ENCODE measurements around the gene IGF1.

IGF1 gene

GRCh38 chr12:102429211-102430154 lies 50.9 kb downstream of the IGF1 start:
- DNase-seq (ENCODE audit: low read depth in 2 of 2, low spot score in 1 of 2) = no peak

DNA sequence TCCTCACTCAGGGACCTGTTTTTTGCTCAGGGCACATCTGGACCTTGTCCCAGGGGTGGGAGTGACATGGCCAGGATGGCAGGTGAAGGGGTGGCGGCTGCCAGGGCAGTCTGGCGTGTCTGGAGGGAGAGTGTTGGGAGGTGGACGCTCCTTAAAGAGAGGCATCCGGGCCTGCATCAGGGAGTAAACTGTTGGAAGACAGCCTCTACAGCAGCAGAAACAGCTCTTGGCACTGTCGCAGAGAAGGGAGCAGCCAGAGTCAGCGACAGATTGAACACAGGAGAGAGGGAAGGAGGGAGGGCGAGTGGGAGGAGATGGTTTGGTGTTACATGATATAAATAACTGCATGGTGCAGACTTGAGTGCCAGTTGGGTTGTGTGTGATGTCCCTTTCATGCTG lies 52.8 kb downstream of the IGF1 start:
- DNase-seq (ENCODE audit: low read depth in 2 of 2, low spot score in 1 of 2) = no peak

DNA sequence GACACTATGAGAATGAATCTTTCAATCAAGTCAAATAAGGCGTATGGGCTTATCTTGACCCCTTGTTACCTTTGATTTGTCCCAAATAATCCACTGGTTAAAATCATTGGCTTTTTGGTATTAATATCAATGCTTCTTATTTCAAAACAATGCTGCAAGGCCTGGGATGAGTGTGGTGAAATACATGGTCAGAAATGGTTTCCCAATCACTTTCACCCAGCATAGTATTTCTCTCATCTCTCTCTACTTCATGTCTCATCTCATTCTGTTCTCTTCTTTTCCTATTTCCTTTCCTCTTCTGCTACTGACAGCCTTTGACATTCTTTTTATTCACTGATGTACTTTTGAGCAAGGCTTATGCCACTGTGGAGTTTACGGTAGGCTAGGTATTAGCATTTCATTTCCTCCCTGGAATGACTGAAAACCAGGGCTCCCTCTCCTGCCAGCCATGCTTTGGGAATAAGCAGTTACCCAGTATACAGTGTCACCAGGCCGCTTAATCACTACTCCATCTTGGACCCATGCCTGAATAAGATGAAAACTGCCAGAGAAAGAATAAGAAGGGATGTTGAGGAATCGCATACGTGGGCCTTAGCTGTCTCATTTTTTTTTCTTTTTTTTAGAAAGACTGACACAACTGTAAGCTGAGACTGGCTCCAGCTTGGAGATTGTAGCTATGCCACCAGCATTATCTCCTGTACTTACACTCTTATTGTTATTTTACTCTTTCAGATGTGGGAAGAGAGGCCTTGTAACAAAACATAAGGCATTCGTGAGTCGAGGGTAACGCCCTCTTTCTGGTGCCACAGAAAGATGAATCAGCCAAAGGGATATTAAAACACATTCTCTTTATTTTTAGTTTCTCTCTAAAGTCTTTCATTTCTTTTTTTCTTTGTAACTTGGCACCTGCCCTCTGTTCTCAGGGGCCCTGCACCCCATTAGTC lies 53.5 kb downstream of the IGF1 start:
- DNase-seq (ENCODE audit: low read depth in 2 of 2, low spot score in 1 of 2) = no peak

DNA sequence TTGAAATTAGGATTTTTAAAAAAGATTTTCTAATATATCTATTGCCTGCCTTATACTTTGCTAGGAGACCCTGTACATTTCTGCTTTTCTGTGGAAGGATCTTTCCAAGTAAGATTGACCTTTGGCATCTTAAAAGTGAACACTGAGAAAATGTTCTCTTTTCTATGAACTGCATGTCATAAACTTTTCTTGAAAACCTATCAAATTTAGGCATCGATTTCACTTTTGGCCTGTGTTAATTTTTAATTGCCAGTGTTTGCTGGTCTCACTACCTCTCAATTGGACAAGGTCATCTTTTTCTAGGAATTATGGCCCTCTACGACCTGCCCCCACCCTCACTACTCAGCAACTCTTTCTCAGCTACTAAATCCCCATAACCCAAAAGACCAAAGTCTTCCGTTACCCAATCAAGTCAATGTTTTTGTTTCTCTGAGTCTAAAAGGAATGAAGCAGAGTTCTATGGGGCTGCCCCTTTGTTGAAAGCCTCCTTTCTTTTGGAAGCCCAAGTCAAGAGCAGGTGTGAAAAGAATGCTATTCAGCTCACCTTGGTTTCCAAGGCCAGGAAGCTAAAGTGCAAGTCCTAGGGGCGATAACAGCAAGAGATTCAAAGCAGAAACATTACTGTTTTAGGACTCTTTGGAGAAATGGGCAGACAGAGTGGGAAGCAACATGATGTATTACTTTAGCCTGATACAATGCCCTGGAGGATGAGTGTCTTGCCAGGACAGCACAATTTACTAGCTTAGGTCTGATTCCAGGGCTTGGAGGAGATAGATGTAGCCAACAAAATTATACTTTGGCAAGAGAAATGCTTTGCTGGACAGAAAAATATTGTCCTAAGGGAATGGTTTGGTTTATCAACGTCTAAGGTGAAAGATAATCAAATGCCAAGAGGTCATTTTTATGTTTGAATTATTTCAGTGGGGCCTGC lies 55.0 kb downstream of the IGF1 start:
- no peak for DNase-seq (ENCODE audit: low read depth in 2 of 2, low spot score in 1 of 2)

DNA sequence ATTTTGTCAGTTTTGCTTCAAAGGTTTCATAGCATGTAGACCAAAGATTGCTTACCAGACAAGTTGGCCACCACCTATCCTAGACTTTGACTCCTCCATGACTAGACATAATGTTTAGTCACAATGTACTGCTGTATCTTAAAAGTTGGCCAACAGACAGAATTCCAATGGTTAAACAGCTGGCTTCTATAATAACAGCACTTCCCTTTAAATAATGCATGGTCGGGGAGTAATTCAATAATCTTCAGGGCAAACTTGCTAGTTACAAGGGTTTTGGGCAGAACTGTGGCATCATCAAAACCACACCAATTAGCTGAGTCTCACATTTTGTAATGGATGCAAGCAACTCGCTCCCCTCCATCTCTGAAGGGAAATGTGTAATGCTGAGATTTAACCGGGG lies 56.9 kb downstream of the IGF1 start:
- DNase-seq (ENCODE audit: low read depth in 2 of 2, low spot score in 1 of 2) = no peak

GRCh38 chr12:102421802-102422583 lies 58.4 kb downstream of the IGF1 start:
- DNase-seq (ENCODE audit: low read depth in 2 of 2, low spot score in 1 of 2) = no peak

DNA sequence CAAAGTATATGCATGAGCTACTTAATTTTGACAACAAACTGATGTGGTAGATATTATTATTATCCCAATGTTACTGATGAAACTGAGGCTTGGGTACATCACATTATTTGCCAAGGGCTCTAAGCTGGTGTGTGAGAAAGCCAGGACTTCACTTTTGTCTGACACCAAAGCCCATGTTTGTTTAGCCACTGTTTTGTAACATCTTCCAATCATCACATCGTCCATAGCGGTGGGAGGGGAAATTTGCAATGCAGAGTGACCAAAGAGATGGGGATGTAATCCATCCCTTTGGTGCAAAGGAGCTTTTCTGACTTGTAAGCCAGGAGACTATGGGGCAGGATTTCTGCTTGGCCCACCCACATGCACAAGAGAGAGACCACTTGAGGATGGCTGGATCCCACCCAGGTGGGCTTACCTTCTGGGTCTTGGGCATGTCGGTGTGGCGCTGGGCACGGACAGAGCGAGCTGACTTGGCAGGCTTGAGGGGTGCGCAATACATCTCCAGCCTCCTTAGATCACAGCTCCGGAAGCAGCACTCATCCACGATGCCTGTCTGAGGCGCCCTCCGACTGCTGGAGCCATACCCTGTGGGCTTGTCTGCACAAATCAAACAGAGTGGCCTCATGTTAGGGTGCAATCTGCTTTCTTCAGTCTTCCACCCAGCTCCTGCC lies 61.1 kb downstream of the IGF1 start:
- no peak for DNase-seq (ENCODE audit: low read depth in 2 of 2, low spot score in 1 of 2)

DNA sequence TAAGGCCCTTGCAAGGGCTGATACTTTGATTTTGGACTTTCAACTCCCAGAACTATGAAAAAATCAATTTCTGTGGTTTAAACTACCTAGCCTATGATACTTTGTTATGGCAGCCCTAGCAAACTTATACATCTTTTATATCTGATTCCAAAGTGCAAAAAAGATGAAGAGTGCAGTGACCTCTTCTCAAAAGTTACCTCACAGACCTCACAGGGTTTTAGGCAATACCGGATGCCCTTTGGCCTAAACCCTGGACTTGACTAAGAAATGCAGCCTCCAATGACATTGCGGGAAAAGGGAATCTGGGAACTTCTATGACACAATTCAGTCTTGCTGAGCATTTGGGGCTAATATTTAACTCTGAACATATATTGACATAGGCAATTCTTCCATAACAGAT lies 63.3 kb downstream of the IGF1 start:
- DNase-seq (ENCODE audit: low read depth in 2 of 2, low spot score in 1 of 2) = no peak

DNA sequence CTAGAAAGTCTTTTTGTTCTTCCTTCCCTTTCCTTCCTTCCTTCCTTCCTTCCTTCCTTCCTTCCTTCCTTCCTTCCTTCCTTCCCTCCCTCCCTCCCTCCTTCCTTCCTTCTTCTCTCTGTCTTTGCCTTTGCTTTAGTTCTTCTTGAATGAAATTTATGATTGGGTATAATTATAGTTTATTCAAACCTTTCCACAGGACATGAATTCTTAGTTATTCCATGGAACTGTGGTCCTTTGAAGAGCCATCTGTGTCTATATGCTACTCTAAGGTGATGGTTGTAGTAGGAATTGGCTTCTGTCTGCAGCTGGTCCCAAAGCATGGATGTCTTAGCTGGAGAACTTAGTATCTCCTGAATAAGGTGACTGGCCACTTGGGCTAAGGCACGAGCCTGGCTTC lies 64.8 kb downstream of the IGF1 start:
- no peak for DNase-seq (ENCODE audit: low read depth in 2 of 2, low spot score in 1 of 2)

DNA sequence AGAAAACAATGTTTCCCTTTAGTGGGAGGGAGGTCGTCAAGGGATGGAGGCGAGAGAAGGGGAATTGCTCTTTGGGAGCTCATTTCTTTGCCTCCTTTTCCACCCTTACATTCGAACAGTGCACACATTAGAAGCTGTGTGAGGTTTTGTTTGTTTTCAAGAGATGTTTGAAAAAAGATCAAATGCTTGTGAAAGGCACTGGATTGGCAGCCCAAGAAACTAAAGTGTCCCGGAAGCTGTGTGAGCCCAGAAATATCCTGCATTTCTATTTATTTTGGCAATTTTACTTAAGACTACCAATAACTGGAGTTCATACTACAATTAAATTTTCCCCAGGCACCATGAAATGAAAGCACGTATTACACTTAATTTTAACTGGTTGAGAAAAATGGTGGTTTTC lies 67.0 kb downstream of the IGF1 start:
- DNase-seq (ENCODE audit: low read depth in 2 of 2, low spot score in 1 of 2) = no peak

- no peak for DNase-seq (ENCODE audit: low read depth in 2 of 2, low spot score in 1 of 2)
Measured at GRCh38 chr12:102410511-102410910, 69.9 kb downstream of the IGF1 start.

- DNase-seq (ENCODE audit: low read depth in 2 of 2, low spot score in 1 of 2) = no peak
Measured at GRCh38 chr12:102408487-102409297, 71.7 kb downstream of the IGF1 start.

DNA sequence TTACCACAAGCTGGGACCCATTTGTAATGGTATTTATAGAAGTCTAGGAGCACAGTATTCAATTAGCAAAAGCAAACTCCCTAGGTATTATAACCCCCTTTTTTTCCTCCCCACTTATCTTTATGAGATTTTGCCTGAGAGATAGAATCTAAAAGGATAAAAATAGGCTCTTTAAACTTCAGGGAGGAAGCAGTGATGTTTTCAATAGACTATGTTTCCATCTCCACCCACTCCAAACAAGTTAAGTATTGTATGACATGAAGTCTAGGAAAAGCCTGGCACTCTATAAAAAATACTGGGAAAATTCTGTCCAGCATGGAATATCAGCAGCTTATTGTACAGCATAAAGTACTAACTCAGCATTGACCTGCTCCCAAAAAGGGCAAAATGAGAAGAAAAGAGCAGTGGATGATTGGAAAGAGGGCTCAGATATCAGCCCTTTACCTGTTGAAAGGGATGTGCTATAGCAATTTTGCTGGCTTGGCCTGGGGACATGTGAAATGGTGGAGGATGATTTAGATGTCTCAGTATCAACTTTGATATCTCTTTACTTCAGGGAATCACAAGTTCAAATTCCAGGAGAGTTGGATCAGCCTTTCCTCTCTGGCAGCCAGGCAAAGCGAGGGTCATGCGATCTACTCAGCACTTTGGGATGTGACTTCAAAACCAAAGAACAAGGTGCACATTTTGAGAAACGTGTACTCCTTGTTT lies 72.4 kb downstream of the IGF1 start:
- DNase-seq (ENCODE audit: low read depth in 2 of 2, low spot score in 1 of 2) = no peak

DNA sequence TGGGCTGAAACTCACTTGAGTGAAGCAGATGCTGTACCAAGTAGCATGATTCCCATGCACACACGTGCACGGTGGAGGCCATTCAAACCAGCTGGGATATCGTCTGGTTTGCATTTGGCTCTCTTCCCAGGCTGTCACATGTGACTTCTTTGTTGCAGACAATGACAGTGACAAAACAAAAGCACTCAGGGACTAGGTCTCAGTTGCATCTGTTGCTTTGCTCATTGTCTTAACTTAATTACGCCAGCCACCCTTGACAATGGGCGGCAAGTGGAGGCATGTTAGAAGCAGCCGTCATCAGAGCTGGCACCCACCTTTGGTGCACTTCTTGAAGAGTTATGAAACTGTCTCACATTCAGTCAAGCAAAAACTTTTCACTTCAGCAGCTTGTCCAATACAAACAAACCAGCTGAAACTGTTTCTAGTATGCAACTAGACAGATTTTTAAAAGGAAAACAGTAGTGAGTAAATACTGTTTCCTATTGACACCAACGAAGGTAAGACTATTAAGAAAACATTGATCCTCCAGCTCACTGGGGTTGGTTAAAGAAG lies 74.3 kb downstream of the IGF1 start:
- no peak for DNase-seq (ENCODE audit: low read depth in 2 of 2, low spot score in 1 of 2)

- no peak for DNase-seq (ENCODE audit: low read depth in 2 of 2, low spot score in 1 of 2)
Measured at GRCh38 chr12:102401087-102401486, 79.3 kb downstream of the IGF1 start.

DNA sequence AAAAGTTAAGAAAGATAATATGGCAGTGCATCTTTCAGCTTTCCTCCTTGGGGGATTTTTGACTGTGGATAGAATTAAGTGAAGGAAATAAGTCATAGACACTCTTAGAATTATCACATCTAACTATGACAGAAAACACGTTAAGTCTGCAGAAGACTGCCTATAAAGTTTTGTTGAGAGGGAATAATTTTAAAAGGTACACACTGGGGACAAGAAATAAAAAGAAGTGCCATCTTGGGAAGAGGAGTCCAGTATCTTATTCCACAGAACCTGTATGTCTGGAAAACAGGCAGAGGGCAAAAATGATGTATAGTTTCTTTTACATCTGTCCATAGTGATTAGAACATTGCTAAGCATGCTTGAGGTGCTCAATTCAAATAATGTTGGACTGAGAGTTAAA lies 80.7 kb downstream of the IGF1 start:
- DNase-seq (ENCODE audit: low read depth in 2 of 2, low spot score in 1 of 2) = no peak

GRCh38 chr12:102396276-102396675 lies 84.1 kb downstream of the IGF1 start:
- DNase-seq (ENCODE audit: low read depth in 2 of 2, low spot score in 1 of 2) = no peak

- no peak for DNase-seq (ENCODE audit: low read depth in 2 of 2, low spot score in 1 of 2)
Measured at GRCh38 chr12:102394200-102394599, 86.2 kb downstream of the IGF1 start.

Measured in stimulated activated CD8-positive, alpha-beta memory T cell treated with anti-CD3 and anti-CD28 coated beads, Interleukin-4, amount 100 ng/mL, for 4 hours (primary cell).